K562 (cell line): ENCODE measurements around the gene TMEM164. TPM values are rescaled to one million over a fixed set of nuclear protein-coding genes. Genes with fewer than 3 reads are reported as not detected.

Experiments used
- FOSL1 ChIP-seq: fragments of 200-800 bp; sonication (Bioruptor generic); conservative IDR thresholded peaks from 2 replicates; pipeline ENCODE4 v1.6.1; 2016; ENCODE audit warnings: missing genetic modification characterization, missing compliant biosample characterization
- KDM1A ChIP-seq, 2 experiments: fragments of 450-650 bp; IDR thresholded peaks; 2 replicates each; pipeline ENCODE4 v1.6.1; 2016; ENCODE audit warnings: mild to moderate bottlenecking in 2 of 2
- MTA2 ChIP-seq: fragments of 450-650 bp; IDR thresholded peaks from 2 replicates; pipeline ENCODE4 v1.6.1; 2016; ENCODE audit warnings: low read depth
- NR4A1 ChIP-seq, 2 experiments: fragments of 250-450 bp in 1 of 2; fragments of 450-650 bp in 1 of 2; sonication (Bioruptor Pico) in 1 of 2; IDR thresholded peaks; 2 replicates each; pipeline versions ENCODE4 v1.4.0 to v1.6.1; 2016 to 2020; ENCODE audit warnings: mild to moderate bottlenecking in 2 of 2, missing compliant biosample characterization in 1 of 2, missing genetic modification characterization in 1 of 2, moderate library complexity in 1 of 2
- RCOR1 ChIP-seq, 2 experiments: IDR thresholded peaks; 2 replicates each; pipeline ENCODE4 v1.6.1; 2012; ENCODE audit warnings: low read depth in 2 of 2, low read length in 2 of 2, borderline replicate concordance in 1 of 2, improper control_type of control experiment in 1 of 2
- ZBTB11 ChIP-seq, 3 experiments: fragments of 200-800 bp in 1 of 3; fragments of 250-450 bp in 1 of 3; fragments of 450-650 bp in 1 of 3; sonication (Bioruptor Pico) in 1 of 3; sonication (Bioruptor generic) in 1 of 3; formaldehyde crosslinking in 1 of 3; IDR thresholded peaks; 2 replicates each; pipeline versions ENCODE4 v1.6.1 to v1.8.0; 2016 to 2022; ENCODE audit warnings: mild to moderate bottlenecking in 2 of 3, missing genetic modification characterization in 2 of 3, missing compliant biosample characterization in 1 of 3, moderate library complexity in 1 of 3
- ZNF316 ChIP-seq: fragments of 450-650 bp; IDR thresholded peaks from 2 replicates; pipeline ENCODE4 v1.6.1; 2016
- polyA plus RNA-seq, 8 experiments: library from polyadenylated mRNA; depleted of rRNA in 4 of 8; stranded (reverse) in 5 of 8; unstranded in 3 of 8; fragments of >200 nt; fragmentation: Nextera tagmentation in 2 of 8; fragmentation: Illumina TruSeq in 1 of 8; extraction: Ambion mirVana in 2 of 8; extraction: Trizol in 1 of 8; gene quantifications; 2 replicates each; pipeline versions ENCODE4 v1.2.1 to v1.2.3, GENCODE V29; 2011 to 2014; ENCODE audit warnings: inconsistent platforms in 1 of 8, missing spikeins in 1 of 8
- total RNA-seq, 7 experiments: library from RNA; depleted of rRNA in 6 of 7; stranded (reverse); fragments of >200 nt in 6 of 7; fragmentation: Illumina TruSeq in 2 of 7; extraction: Trizol in 2 of 7; gene quantifications; 2 replicates each; pipeline versions ENCODE4 v1.2.1 to v1.2.3, GENCODE V29; 2011 to 2021; ENCODE audit warnings: low replicate concordance in 1 of 7
- TF ChIP-seq, protein P1 (sequence below): fragments of 200-600 bp; sonication (generic); IDR thresholded peaks from one replicate; pipeline ENCODE4 v1.6.1; 2012; ENCODE audit warnings: mild to moderate bottlenecking, low read depth, low read length, inconsistent platforms
- TF ChIP-seq, protein P2 (sequence below): fragments of 250-450 bp; sonication (Bioruptor Pico); IDR thresholded peaks from 2 replicates; pipeline ENCODE4 v1.5.0; 2021; ENCODE audit warnings: mild to moderate bottlenecking, borderline replicate concordance

Gene TMEM164
- total and polyA plus RNA-seq, 9 of the 15 experiments (the other 6 are each of a cell fraction or from before 2014, with no cell fraction given), result 2.4 to 57.3 (median 23.1) TPM

DNA sequence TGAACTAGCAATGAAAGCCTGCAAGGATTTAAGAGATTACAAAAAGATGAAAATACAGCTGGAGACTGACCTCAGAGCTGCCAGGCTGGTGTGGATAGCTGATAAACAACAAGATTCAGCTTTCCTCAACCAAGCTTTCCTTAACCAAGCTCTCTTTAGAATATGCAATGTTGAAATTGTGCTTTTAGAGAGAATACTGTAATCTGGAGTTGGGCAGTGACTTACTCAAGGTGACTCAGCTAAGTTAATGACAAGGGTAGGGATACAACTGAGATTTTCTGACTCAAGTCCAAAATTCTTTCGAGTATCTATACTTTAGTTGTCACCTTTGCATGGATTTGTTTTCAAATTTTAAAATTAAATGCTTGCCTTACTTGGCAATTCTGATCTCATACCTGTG lies 217.0 kb downstream of the TMEM164 start (continued):
- TF ChIP-seq, protein P1, sequence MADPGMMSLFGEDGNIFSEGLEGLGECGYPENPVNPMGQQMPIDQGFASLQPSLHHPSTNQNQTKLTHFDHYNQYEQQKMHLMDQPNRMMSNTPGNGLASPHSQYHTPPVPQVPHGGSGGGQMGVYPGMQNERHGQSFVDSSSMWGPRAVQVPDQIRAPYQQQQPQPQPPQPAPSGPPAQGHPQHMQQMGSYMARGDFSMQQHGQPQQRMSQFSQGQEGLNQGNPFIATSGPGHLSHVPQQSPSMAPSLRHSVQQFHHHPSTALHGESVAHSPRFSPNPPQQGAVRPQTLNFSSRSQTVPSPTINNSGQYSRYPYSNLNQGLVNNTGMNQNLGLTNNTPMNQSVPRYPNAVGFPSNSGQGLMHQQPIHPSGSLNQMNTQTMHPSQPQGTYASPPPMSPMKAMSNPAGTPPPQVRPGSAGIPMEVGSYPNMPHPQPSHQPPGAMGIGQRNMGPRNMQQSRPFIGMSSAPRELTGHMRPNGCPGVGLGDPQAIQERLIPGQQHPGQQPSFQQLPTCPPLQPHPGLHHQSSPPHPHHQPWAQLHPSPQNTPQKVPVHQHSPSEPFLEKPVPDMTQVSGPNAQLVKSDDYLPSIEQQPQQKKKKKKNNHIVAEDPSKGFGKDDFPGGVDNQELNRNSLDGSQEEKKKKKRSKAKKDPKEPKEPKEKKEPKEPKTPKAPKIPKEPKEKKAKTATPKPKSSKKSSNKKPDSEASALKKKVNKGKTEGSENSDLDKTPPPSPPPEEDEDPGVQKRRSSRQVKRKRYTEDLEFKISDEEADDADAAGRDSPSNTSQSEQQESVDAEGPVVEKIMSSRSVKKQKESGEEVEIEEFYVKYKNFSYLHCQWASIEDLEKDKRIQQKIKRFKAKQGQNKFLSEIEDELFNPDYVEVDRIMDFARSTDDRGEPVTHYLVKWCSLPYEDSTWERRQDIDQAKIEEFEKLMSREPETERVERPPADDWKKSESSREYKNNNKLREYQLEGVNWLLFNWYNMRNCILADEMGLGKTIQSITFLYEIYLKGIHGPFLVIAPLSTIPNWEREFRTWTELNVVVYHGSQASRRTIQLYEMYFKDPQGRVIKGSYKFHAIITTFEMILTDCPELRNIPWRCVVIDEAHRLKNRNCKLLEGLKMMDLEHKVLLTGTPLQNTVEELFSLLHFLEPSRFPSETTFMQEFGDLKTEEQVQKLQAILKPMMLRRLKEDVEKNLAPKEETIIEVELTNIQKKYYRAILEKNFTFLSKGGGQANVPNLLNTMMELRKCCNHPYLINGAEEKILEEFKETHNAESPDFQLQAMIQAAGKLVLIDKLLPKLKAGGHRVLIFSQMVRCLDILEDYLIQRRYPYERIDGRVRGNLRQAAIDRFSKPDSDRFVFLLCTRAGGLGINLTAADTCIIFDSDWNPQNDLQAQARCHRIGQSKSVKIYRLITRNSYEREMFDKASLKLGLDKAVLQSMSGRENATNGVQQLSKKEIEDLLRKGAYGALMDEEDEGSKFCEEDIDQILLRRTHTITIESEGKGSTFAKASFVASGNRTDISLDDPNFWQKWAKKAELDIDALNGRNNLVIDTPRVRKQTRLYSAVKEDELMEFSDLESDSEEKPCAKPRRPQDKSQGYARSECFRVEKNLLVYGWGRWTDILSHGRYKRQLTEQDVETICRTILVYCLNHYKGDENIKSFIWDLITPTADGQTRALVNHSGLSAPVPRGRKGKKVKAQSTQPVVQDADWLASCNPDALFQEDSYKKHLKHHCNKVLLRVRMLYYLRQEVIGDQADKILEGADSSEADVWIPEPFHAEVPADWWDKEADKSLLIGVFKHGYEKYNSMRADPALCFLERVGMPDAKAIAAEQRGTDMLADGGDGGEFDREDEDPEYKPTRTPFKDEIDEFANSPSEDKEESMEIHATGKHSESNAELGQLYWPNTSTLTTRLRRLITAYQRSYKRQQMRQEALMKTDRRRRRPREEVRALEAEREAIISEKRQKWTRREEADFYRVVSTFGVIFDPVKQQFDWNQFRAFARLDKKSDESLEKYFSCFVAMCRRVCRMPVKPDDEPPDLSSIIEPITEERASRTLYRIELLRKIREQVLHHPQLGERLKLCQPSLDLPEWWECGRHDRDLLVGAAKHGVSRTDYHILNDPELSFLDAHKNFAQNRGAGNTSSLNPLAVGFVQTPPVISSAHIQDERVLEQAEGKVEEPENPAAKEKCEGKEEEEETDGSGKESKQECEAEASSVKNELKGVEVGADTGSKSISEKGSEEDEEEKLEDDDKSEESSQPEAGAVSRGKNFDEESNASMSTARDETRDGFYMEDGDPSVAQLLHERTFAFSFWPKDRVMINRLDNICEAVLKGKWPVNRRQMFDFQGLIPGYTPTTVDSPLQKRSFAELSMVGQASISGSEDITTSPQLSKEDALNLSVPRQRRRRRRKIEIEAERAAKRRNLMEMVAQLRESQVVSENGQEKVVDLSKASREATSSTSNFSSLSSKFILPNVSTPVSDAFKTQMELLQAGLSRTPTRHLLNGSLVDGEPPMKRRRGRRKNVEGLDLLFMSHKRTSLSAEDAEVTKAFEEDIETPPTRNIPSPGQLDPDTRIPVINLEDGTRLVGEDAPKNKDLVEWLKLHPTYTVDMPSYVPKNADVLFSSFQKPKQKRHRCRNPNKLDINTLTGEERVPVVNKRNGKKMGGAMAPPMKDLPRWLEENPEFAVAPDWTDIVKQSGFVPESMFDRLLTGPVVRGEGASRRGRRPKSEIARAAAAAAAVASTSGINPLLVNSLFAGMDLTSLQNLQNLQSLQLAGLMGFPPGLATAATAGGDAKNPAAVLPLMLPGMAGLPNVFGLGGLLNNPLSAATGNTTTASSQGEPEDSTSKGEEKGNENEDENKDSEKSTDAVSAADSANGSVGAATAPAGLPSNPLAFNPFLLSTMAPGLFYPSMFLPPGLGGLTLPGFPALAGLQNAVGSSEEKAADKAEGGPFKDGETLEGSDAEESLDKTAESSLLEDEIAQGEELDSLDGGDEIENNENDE, result peak; percentile 85
- TF ChIP-seq FOSL1 (tag) (peak; percentile 54; the same call in 1 of the 2 replicates), RCOR1 (IDR thresholded peaks at IDR 0.05; ENCODE audit: borderline replicate concordance in 1 of 2, low read depth in 2 of 2, low read length in 2 of 2) (peak in 1 of 2 experiments; percentile 53; a peak in 1 of 4 replicates), ZNF316 (peak; percentile 5; the same call in 1 of the 2 replicates), NR4A1 (CRISPR knock-in tag; IDR thresholded peaks at IDR 0.05) (no peak), NR4A1 (tag; IDR thresholded peaks at IDR 0.05) (no peak), ZBTB11 (CRISPR knock-in tag; IDR thresholded peaks at IDR 0.05) (no peak), MTA2 (no peak), KDM1A (IDR thresholded peaks at IDR 0.05) (peak; percentile 81 to 88)
- TF ChIP-seq, protein P2, sequence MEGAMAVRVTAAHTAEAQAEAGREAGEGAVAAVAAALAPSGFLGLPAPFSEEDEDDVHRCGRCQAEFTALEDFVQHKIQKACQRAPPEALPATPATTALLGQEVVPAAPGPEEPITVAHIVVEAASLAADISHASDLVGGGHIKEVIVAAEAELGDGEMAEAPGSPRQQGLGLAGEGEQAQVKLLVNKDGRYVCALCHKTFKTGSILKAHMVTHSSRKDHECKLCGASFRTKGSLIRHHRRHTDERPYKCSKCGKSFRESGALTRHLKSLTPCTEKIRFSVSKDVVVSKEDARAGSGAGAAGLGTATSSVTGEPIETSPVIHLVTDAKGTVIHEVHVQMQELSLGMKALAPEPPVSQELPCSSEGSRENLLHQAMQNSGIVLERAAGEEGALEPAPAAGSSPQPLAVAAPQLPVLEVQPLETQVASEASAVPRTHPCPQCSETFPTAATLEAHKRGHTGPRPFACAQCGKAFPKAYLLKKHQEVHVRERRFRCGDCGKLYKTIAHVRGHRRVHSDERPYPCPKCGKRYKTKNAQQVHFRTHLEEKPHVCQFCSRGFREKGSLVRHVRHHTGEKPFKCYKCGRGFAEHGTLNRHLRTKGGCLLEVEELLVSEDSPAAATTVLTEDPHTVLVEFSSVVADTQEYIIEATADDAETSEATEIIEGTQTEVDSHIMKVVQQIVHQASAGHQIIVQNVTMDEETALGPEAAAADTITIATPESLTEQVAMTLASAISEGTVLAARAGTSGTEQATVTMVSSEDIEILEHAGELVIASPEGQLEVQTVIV (CRISPR knock-in tag), result no peak
